ENCODE results near the gene CYP11A1. TPM values are rescaled to one million over a fixed set of nuclear protein-coding genes. Genes with fewer than 3 reads are reported as not detected.

CYP11A1 gene
- total RNA-seq, 4 donors from 2014 or later = 0.15 to 2.5 (median 0.67) TPM

- no peaks in the 10 kb centered on the region for H3K36me3 ChIP-seq
- no peak for DNase-seq
- H3K27ac ChIP-seq = no peak overlapping the region
- ATAC-seq = no peak
- H3K4me3 ChIP-seq = no peak overlapping the region
- in situ Hi-C loops (cut with MboI; ENCODE audit: low sequenced_read_pairs in 4 of 4) = loop anchor here in 2 of 4 donors (25.0 kb wide), 1 partner anchor 365 kb away; no protein-coding TSS in a partner anchor
- intact Hi-C loops (cut with DNase I; ENCODE audit: low total_unique reads) = no loop called here
- peaks cover 0 to 3% of the 10 kb centered on the region in 2 donors for H3K4me1 ChIP-seq
- no peaks in the 10 kb centered on the region for H3K27me3 ChIP-seq
- TF ChIP-seq CTCF (IDR thresholded peaks at IDR 0.05 in 4 of 5, conservative IDR thresholded peaks at IDR 0.05 in 1 of 5) (no peak), POLR2A (IDR thresholded peaks at IDR 0.05) (no peak)
- H3K9me3 ChIP-seq = no peaks in the 10 kb centered on the region
Observed at GRCh38 chr15:74397239-74398068, 30.0 kb upstream of the CYP11A1 start.

GRCh38 chr15:74396445-74397238 is 29.2 kb upstream of the CYP11A1 start:
- Histone ChIP-seq H3K36me3 (no peaks in the 10 kb centered on the region), H3K4me3 (no peak overlapping the region), H3K4me1 (peaks cover 0 to 3% of the 10 kb centered on the region in 2 donors), H3K27ac (no peak overlapping the region), H3K27me3 (no peaks in the 10 kb centered on the region), H3K9me3 (no peaks in the 10 kb centered on the region)
- no peak for TF ChIP-seq POLR2A (IDR thresholded peaks at IDR 0.05)
- TF ChIP-seq CTCF (IDR thresholded peaks at IDR 0.05 in 4 of 5, conservative IDR thresholded peaks at IDR 0.05 in 1 of 5) = no peak
- intact Hi-C loops (cut with DNase I; ENCODE audit: low total_unique reads) (no loop called here), in situ Hi-C loops (cut with MboI; ENCODE audit: low sequenced_read_pairs in 4 of 4) (loop anchor here in 2 of 4 donors (25.0 kb wide), 1 partner anchor 366 kb away; no protein-coding TSS in a partner anchor)
- DNase-seq (no peak), ATAC-seq (no peak)

GRCh38 chr15:74396146-74396438 is 28.6 kb upstream of the CYP11A1 start:
- no peaks in the 10 kb centered on the region for H3K9me3 ChIP-seq
- ATAC-seq = no peak
- TF ChIP-seq POLR2A (IDR thresholded peaks at IDR 0.05) = no peak
- no peak for TF ChIP-seq CTCF (IDR thresholded peaks at IDR 0.05 in 4 of 5, conservative IDR thresholded peaks at IDR 0.05 in 1 of 5)
- H3K4me3 ChIP-seq = no peak overlapping the region
- no peaks in the 10 kb centered on the region for H3K36me3 ChIP-seq
- intact Hi-C loops (cut with DNase I; ENCODE audit: low total_unique reads) (no loop called here), in situ Hi-C loops (cut with MboI; ENCODE audit: low sequenced_read_pairs in 4 of 4) (loop anchor here in 2 of 4 donors (25.0 kb wide), 1 partner anchor 366 kb away; no protein-coding TSS in a partner anchor)
- DNase-seq = no peak
- no peaks in the 10 kb centered on the region for H3K27me3 ChIP-seq
- H3K27ac ChIP-seq = no peak overlapping the region
- H3K4me1 ChIP-seq = peaks cover 0 to 2% of the 10 kb centered on the region in 2 donors

- no peak for TF ChIP-seq POLR2A (IDR thresholded peaks at IDR 0.05)
- Histone ChIP-seq H3K27me3 (no peaks in the 10 kb centered on the region), H3K9me3 (no peaks in the 10 kb centered on the region), H3K4me1 (no peaks in the 10 kb centered on the region), H3K36me3 (no peaks in the 10 kb centered on the region), H3K27ac (no peak overlapping the region), H3K4me3 (no peak overlapping the region)
- in situ Hi-C loops (cut with MboI; ENCODE audit: low sequenced_read_pairs in 4 of 4) = loop anchor here in 2 of 4 donors (25.0 kb wide), 1 partner anchor 367 kb away; no protein-coding TSS in a partner anchor
- ATAC-seq = no peak
- DNase-seq = no peak
- intact Hi-C loops (cut with DNase I; ENCODE audit: low total_unique reads) = no loop called here
Observed at GRCh38 chr15:74395319-74396145, 28.1 kb upstream of the CYP11A1 start.

Measured in gastrocnemius medialis (tissue), 4 donors.